Skeletal muscle satellite cell (primary cell): Measurements from ENCODE around the gene ARPC4.
"Not testable (repeated sequence)": the region's sequence is repeated elsewhere in the genome, so short reads cannot be mapped to it uniquely, and the experiment has no call there.

ENCODE experiments used
- H3K27me3 ChIP-seq: 2 replicates; pipeline ENCODE4 v1.7.0; 2013; ENCODE audit warnings: low read length; ENCODE audit not compliant: control insufficient read depth, insufficient read depth
- H3K36me3 ChIP-seq: 2 replicates; pipeline ENCODE4 v1.7.0; 2013; ENCODE audit warnings: mild to moderate bottlenecking, control low read depth, low read length; ENCODE audit not compliant: insufficient read depth
- H3K4me1 ChIP-seq: 2 replicates; pipeline ENCODE4 v1.7.0; 2013; ENCODE audit warnings: low read length; ENCODE audit not compliant: control insufficient read depth, insufficient read depth
- H3K4me2 ChIP-seq: 2 replicates; pipeline ENCODE4 v1.7.0; 2013; ENCODE audit warnings: mild to moderate bottlenecking, low read length
- H3K4me3 ChIP-seq: 2 replicates; pipeline ENCODE4 v1.7.0; 2013; ENCODE audit warnings: low read length
- H3K9ac ChIP-seq: 2 replicates; pipeline ENCODE4 v1.7.0; 2013; ENCODE audit warnings: mild to moderate bottlenecking, low read depth, low read length, moderate library complexity
- H3K9me3 ChIP-seq: replicated peaks from 2 replicates; pipeline ENCODE4 v1.7.0; 2013; ENCODE audit warnings: mild to moderate bottlenecking, control low read depth, low read length

The ARPC4 gene

GRCh38 chr3:9757427-9757826, 35.5 kb upstream of the ARPC4 start:
- H3K27me3 ChIP-seq, result no peaks in the 10 kb centered on the region
- peaks cover 49% of the 10 kb centered on the region for H3K36me3 ChIP-seq
- H3K9ac ChIP-seq, result no peak overlapping the region

DNA sequence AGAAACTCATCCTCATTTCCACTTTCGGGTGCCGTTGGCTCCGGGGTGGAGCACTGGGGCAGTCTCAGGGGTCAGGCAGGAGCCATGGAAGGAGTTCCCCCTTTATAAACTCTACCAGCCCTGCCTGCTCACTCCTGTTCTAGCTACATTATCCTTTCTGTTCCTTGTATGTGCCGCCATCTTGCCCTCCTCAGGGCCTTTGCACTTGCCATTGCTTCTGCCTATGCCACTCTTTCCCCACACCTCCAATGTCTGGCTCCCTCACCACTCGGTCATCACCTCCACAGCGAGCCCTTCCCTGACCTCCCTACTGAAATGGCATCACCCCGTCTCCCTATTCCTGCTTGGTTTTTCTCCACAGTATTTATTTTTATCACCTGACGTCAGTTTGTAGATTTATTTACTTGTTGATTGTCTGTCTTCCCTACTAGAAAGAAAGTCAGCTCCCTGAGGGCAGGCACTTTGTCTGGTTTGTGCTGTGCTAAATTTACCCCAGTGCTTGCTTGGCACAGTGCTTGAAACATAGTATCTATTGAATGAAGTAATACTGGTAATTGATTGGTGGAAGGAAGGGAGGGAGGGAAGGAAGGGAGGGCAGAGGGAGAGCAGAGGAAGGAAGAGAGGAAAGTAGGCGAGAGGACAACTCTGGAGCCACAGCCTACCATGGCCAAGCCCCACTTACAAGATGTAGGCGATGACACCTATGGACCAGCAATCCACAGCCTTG, 31.9 kb upstream of the ARPC4 start:
- no peaks in the 10 kb centered on the region for H3K27me3 ChIP-seq
- H3K4me2 ChIP-seq, result no peak overlapping the region
- H3K4me1 ChIP-seq, result no peaks in the 10 kb centered on the region
- H3K9me3 ChIP-seq, result no peaks in the 10 kb centered on the region
- H3K36me3 ChIP-seq, result peaks cover 50% of the 10 kb centered on the region
- no peak overlapping the region for H3K9ac ChIP-seq
- no peak overlapping the region for H3K4me3 ChIP-seq

More at GRCh38 chr3:9757427-9757826, 35.5 kb upstream of the ARPC4 start:
- Histone ChIP-seq H3K4me2 (no peak overlapping the region), H3K4me1 (peaks cover 6% of the 10 kb centered on the region), H3K4me3 (no peak overlapping the region), H3K9me3 (no peaks in the 10 kb centered on the region)

DNA sequence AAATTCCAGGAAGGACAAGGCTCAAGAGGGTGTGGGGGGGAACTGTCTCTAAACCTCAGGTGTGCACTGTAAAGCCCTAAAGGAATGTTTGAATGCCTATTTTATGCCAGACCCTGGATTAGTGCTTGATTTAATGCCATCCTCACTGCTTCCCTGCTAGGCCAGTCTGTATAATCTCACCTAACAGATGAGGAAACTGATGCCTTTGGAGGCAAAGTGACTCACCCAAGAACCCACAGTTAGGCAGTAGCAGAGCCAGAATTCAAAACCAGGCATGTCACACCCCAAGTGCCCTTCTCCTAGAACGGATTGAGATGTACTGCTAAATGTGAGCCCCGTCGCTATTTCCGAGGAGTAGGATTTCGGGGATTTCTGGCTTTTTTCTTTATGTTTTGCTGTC, 31.0 kb upstream of the ARPC4 start:
- H3K36me3 ChIP-seq, result peaks cover 42% of the 10 kb centered on the region
- no peak overlapping the region for H3K4me3 ChIP-seq
- no peaks in the 10 kb centered on the region for H3K9me3 ChIP-seq
- H3K27me3 ChIP-seq, result no peaks in the 10 kb centered on the region
- no peak overlapping the region for H3K9ac ChIP-seq
- H3K4me2 ChIP-seq, result no peak overlapping the region
- H3K4me1 ChIP-seq, result no peaks in the 10 kb centered on the region

GRCh38 chr3:9762871-9763270, 30.0 kb upstream of the ARPC4 start:
- peaks cover 7% of the 10 kb centered on the region for H3K4me1 ChIP-seq
- no peak overlapping the region for H3K4me3 ChIP-seq
- no peak overlapping the region for H3K9ac ChIP-seq
- H3K9me3 ChIP-seq, result no peaks in the 10 kb centered on the region
- peaks cover 34% of the 10 kb centered on the region for H3K36me3 ChIP-seq
- no peaks in the 10 kb centered on the region for H3K27me3 ChIP-seq
- no peak overlapping the region for H3K4me2 ChIP-seq

GRCh38 chr3:9765865-9766264, 27.0 kb upstream of the ARPC4 start:
- peaks cover 13% of the 10 kb centered on the region for H3K36me3 ChIP-seq
- no peaks in the 10 kb centered on the region for H3K27me3 ChIP-seq
- H3K4me2 ChIP-seq, result no peak overlapping the region
- no peak overlapping the region for H3K9ac ChIP-seq
- peaks cover 32% of the 10 kb centered on the region for H3K4me1 ChIP-seq
- no peak overlapping the region for H3K4me3 ChIP-seq
- no peaks in the 10 kb centered on the region for H3K9me3 ChIP-seq

DNA sequence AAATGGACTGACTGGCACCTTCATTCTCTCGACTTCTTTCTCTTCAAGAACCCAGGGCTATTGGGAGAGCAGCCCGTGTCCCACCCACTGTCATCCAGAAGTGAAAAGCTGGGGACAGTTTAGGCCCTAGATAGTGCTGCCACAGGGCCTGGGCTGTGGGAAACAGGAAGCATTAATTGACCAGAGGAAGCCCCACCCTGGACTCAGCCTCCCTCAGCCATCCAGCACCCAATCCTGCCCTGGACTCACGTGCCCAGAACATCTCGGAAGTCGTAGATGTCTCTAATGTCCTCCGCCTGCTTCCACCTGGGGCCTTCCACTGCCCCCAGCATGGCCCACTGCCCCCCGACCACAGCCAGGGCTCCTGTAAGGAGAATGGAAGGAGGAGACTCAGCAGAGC, 25.5 kb upstream of the ARPC4 start:
- H3K9ac ChIP-seq, result no peak overlapping the region
- peaks cover 5% of the 10 kb centered on the region for H3K36me3 ChIP-seq
- H3K9me3 ChIP-seq, result no peaks in the 10 kb centered on the region
- no peaks in the 10 kb centered on the region for H3K27me3 ChIP-seq
- no peak overlapping the region for H3K4me2 ChIP-seq
- H3K4me3 ChIP-seq, result no peak overlapping the region
- peaks cover 32% of the 10 kb centered on the region for H3K4me1 ChIP-seq

DNA sequence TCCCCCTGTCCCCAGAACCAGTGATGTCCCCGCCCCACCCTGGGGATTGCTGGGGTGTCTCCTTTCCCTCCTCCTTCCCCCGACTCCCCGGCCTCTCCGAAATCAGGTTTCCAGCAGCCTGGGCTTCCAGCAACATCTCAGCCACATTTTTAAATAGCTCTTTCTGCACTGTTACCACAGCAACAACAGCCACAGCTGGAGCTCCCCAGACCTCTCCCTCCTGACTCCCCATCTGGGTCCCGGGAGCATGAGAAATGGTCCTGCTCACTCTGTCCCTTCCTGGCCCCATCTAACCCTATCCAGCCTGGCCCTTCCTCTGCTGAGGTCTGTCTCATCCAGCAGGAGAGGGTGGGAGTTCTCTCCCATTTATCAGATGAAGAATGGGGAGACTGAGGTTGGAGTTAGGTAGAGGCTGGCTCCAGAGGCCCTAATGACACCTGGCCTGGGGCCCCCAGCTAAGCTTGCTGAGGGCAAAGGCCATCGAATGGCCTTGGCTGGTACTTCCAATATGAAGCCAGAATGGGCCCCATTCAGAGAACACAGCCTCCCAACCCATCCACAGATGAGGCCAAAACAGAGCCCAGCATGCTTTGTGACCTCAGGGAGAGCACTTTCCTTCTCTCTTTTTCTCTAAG, 24.6 kb upstream of the ARPC4 start:
- Histone ChIP-seq H3K36me3 (peaks cover 5% of the 10 kb centered on the region), H3K9ac (peak overlapping the region; percentile 87), H3K9me3 (no peaks in the 10 kb centered on the region), H3K4me1 (peaks cover 32% of the 10 kb centered on the region), H3K4me2 (peak overlapping the region; percentile 94), H3K4me3 (no peak overlapping the region), H3K27me3 (no peaks in the 10 kb centered on the region)

DNA sequence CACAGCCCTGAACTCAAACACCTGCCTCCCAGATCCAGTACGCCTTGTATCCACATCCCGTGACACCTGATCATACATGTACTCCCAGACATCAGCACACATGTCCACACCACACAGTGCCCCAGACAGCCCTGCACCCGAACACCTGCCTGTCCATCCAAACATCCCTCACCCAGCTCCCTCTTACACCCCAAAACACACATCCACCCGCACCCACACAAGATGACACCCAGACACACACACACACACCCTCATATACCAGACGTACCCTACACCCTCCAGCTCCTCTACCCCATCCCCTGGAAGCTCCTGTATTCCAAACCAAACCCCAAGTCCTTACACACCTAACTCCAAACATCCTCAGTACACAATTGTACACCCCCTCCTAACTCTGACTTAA, 23.9 kb upstream of the ARPC4 start:
- H3K9me3 ChIP-seq, result no peaks in the 10 kb centered on the region
- H3K4me3 ChIP-seq, result peak overlapping the region; percentile 76
- H3K36me3 ChIP-seq, result peaks cover 5% of the 10 kb centered on the region
- H3K9ac ChIP-seq, result peak overlapping the region; percentile 87
- no peaks in the 10 kb centered on the region for H3K27me3 ChIP-seq
- H3K4me1 ChIP-seq, result peaks cover 32% of the 10 kb centered on the region
- peak overlapping the region; percentile 94 for H3K4me2 ChIP-seq

DNA sequence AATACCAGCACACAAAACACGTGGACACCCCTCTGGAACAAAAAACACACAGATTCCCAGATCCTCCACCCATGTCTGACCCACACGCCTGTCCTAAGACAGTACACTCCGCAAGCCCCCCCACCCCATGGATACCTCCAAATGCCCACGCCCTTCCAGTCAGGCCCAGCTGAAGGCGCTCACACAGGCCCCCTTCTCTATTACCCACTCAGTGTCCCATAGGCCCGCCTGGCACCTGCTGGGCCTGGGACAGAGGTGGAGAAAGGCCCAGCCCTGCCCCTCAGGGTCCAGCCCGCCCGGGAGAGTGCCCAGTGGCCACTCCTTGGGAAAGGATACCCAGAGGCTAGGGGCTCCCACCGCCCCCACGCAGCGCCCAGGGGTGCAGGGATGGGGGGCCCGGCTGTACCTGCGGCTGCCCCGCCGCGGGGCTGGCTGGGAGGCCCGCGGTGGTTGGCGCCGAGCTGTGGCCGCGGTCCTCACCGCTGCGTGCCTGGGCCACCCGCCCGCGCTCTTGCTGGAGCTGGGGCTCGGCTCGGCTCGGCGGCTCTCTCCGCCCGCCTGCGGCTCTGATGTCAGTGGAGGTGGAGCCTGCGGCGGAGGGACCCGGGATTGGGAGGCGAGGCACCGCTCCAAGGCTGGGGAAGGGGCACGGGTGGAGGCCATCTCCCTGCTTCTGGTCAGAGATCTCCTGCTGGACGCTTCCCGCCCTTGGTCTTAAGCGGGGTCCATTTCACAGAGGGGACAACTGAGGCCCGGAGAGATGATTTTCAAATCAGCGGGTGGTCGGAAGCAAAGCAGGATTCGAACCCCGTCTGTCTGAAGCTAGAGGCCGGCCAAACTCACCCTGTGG, 23.2 kb upstream of the ARPC4 start, which contains the start of gene CAMK1:
CAMK1 (minus strand) TSS at position 522 of the 850 bp plus-strand sequence. CDS start 2,198 bp downstream, outside the sequence.
- Histone ChIP-seq H3K27me3 (no peaks in the 10 kb centered on the region), H3K36me3 (peaks cover 5% of the 10 kb centered on the region), H3K4me3 (peak within 1 kb of the TSS; percentile 76), H3K4me2 (peak within 1 kb of the TSS; percentile 94), H3K4me1 (peaks cover 32% of the 10 kb centered on the region), H3K9me3 (no peaks in the 10 kb centered on the region), H3K9ac (peak within 1 kb of the TSS; percentile 87)

DNA sequence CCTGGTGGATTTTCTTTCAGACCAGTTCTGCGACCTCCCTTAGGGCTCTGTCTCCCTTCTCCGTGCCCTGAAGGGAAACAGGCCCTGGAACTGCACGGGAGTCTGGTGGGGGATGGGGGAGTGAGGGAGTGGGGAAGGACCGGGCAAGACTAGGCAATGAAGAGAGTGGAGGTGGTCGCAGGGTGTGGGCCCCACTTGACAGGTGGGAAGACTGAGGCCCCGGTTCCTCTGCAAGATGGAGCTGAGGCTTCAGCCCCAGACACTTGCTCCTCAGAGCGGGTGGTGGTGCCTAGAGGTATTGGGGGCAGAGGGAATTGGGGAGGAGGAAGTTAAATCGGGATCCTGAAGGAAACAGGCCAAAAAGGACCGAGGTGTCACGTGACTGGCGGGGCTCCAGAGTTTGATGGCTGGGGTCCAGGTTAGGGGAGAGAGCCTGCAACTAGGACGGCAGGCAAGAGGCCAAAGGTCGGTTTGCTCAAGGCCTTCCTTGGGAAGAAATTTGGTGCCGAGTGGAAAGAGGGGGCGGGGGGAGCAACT, 22.5 kb upstream of the ARPC4 start:
- peak overlapping the region; percentile 87 for H3K9ac ChIP-seq
- H3K4me3 ChIP-seq, result peak overlapping the region; percentile 76
- no peaks in the 10 kb centered on the region for H3K9me3 ChIP-seq
- no peaks in the 10 kb centered on the region for H3K27me3 ChIP-seq
- H3K4me2 ChIP-seq, result peak overlapping the region; percentile 94
- H3K4me1 ChIP-seq, result peaks cover 32% of the 10 kb centered on the region
- H3K36me3 ChIP-seq, result peaks cover 2% of the 10 kb centered on the region

DNA sequence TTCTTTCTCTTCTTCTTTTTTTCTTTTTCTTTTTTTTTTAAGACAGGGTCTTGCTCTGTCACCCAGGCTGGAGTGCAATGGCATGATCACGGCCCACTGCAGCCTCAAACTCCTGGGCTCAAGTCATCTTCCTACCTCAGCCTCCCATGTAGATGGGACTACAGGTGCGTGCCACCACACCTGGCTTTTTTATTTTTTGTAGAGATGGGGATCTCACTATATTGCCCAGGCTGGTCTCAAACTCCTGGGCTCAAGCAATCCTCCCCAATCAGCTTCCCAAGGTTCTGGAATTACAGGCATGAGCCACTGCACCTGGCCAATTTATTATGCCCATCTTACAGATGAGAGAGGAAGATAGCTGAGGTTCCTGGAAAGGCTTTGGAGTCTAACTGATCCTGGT, 21.9 kb upstream of the ARPC4 start:
- not testable (repeated sequence) for H3K4me3 ChIP-seq, H3K9me3 ChIP-seq, H3K36me3 ChIP-seq, H3K4me2 ChIP-seq, H3K27me3 ChIP-seq, H3K9ac ChIP-seq
- peaks cover 32% of the 10 kb centered on the region for H3K4me1 ChIP-seq
